Transverse colon (tissue), 4 donors: Measurements from ENCODE around the gene MACO1. TPM values are rescaled to one million over a fixed set of nuclear protein-coding genes. Genes with fewer than 3 reads are reported as not detected.

Source experiments
- DNase-seq: peaks from one replicate; pipeline ENCODE4 v3.0.0-alpha.2; 2019
- H3K27ac ChIP-seq, 4 donors: fragments of 200-600 bp; sonication (generic); 2 replicates each; pipeline ENCODE4 v1.5.1; 2016 to 2018; ENCODE audit warnings: inconsistent platforms in 4 of 4
- H3K27me3 ChIP-seq: fragments of 200-600 bp; sonication (generic); 2 replicates; pipeline ENCODE4 v1.5.1; 2017; ENCODE audit warnings: inconsistent platforms
- H3K36me3 ChIP-seq, 4 donors: fragments of 200-600 bp; sonication (generic); 2 replicates each; pipeline ENCODE4 v1.5.1; 2017 to 2019; ENCODE audit warnings: inconsistent platforms in 4 of 4
- H3K4me1 ChIP-seq, 4 donors: fragments of 200-600 bp; sonication (generic); 2 replicates each; pipeline ENCODE4 v1.5.1; 2017 to 2020; ENCODE audit warnings: inconsistent platforms in 4 of 4
- H3K4me3 ChIP-seq, 4 donors: fragments of 200-600 bp; sonication (generic); 1 replicate in 1 of 4; 2 replicates in 3 of 4; pipeline versions ENCODE4 v1.5.1 to v1.6.1; 2017 to 2019; ENCODE audit warnings: inconsistent platforms in 4 of 4
- H3K9me3 ChIP-seq, 2 donors: fragments of 200-600 bp; sonication (generic); 2 replicates each; pipeline ENCODE4 v1.5.1; 2017 to 2019; ENCODE audit warnings: inconsistent platforms in 2 of 2
- EP300 ChIP-seq: sonication (generic); formaldehyde crosslinking; IDR thresholded peaks from one replicate; pipeline ENCODE4 v1.6.1; 2017; ENCODE audit warnings: antibody characterized with exemption, low read depth
- POLR2A ChIP-seq: fragments of 450-650 bp; IDR thresholded peaks from one replicate; pipeline ENCODE4 v1.6.1; 2016; ENCODE audit warnings: antibody characterized with exemption, mild to moderate bottlenecking, moderate library complexity
- POLR2AphosphoS5 ChIP-seq, 3 donors: sonication (generic); formaldehyde crosslinking; IDR thresholded peaks; one replicate each; pipeline ENCODE4 v1.6.1; 2016; ENCODE audit warnings: antibody characterized with exemption in 3 of 3
- WGBS, 2 donors: methylation state at CpG; one replicate each; pipeline ENCODE4 v1.1.5; 2018; ENCODE audit warnings: low coverage in 1 of 2; 5-methylcytosine and 5-hydroxymethylcytosine counted together
- in situ Hi-C, 4 donors: fragments of 200-750 bp; cut with MboI; loops; one replicate each; pipeline versions ENCODE4 v1.15.0 to v1.15.1; 2017; ENCODE audit warnings: low sequenced_read_pairs in 3 of 4, low pct_ligation_motif_present in 1 of 4, low pct_unique_long_range_greater_than_20kb in 1 of 4
- intact Hi-C: fragments of 100-400 bp; cut with DNase I; formaldehyde crosslinking; loops from one replicate; pipeline ENCODE4 v1.15.1; 2023; ENCODE audit warnings: low total_unique reads
- total RNA-seq, 4 donors: library from RNA; depleted of rRNA; stranded (reverse); fragments of >200 nt; gene quantifications; one replicate each; pipeline ENCODE4 v1.1.0, GENCODE V29; 2016
- TF ChIP-seq, protein P1 (sequence below), 5 experiments: fragments of 200-600 bp in 3 of 5; fragments of 450-650 bp in 2 of 5; sonication (generic) in 3 of 5; IDR thresholded peaks; 1 replicate in 2 of 5; 2 replicates in 3 of 5; pipeline ENCODE4 v1.5.1; 2016 to 2017; ENCODE audit warnings: antibody characterized with exemption in 5 of 5, inconsistent platforms in 3 of 5, mild to moderate bottlenecking in 2 of 5, moderate library complexity in 1 of 5

MACO1 gene
- total RNA-seq, 4 donors from 2014 or later, result 11.3 to 24.9 (median 19.0) TPM

DNA sequence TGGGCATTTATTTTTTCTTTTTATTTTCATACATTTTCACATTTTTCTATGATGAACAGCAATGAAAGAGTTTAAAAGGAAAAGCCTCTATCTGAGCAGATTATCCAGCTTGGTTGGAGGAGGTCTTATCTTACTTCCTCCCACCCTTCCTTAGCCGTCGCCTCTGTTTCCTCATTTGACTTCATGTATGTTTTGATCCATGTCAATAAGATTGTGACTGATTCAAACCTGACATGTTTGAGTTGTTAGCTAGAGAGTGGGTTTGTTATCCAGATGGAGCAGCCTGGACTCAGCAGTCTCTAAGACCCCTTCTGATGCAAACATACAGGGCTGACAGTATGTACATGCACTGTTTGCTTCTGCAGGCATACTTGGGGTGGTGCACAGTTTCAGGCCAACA lies 31.2 kb downstream of the MACO1 start:
- in situ Hi-C loops (no loop called here), intact Hi-C loops (no loop called here)
- DNase-seq, result no peak
- 71 to 79% methylated on average over 2 of the region's 2 CpGs for WGBS, 2 donors
- no peak for TF ChIP-seq EP300
- TF ChIP-seq, protein P1, sequence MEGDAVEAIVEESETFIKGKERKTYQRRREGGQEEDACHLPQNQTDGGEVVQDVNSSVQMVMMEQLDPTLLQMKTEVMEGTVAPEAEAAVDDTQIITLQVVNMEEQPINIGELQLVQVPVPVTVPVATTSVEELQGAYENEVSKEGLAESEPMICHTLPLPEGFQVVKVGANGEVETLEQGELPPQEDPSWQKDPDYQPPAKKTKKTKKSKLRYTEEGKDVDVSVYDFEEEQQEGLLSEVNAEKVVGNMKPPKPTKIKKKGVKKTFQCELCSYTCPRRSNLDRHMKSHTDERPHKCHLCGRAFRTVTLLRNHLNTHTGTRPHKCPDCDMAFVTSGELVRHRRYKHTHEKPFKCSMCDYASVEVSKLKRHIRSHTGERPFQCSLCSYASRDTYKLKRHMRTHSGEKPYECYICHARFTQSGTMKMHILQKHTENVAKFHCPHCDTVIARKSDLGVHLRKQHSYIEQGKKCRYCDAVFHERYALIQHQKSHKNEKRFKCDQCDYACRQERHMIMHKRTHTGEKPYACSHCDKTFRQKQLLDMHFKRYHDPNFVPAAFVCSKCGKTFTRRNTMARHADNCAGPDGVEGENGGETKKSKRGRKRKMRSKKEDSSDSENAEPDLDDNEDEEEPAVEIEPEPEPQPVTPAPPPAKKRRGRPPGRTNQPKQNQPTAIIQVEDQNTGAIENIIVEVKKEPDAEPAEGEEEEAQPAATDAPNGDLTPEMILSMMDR (IDR thresholded peaks at IDR 0.05), result no peak
- TF ChIP-seq POLR2AphosphoS5 (IDR thresholded peaks at IDR 0.05), result no peak
- no peak for TF ChIP-seq POLR2A
- Histone ChIP-seq H3K9me3 (no peaks in the 10 kb centered on the region), H3K4me3 (no peak overlapping the region), H3K4me1 (peaks cover 0 to 28% (median 8%) of the 10 kb centered on the region in 4 donors), H3K27ac (no peak overlapping the region), H3K27me3 (no peaks in the 10 kb centered on the region), H3K36me3 (peaks cover 0 to 6% (median 0%) of the 10 kb centered on the region in 4 donors)

DNA sequence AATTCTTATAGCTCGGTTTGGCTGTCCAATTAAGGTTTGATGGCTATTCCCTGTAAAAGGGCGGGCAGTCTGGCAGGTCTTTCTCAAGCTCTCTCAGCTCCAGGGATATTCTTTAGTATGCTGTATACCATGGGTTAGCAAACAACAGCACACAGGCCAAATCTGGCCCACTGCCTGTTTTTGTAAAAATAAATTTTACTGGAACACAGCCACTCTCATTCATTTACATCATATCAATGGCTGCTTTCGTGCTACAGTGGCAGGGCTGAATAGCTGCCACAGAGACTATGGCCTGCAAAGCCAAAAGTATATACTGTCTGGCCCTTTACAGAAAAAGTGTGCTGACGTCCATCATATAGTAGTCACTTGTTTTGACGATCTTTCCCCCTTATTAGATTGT lies 32.0 kb downstream of the MACO1 start:
- intact Hi-C loops, result no loop called here
- Histone ChIP-seq H3K27me3 (no peaks in the 10 kb centered on the region), H3K9me3 (no peaks in the 10 kb centered on the region), H3K27ac (peak overlapping the region in 1 of 4 donors; percentile 29), H3K4me1 (peaks cover 0 to 35% (median 12%) of the 10 kb centered on the region in 4 donors), H3K4me3 (no peak overlapping the region), H3K36me3 (no peaks in the 10 kb centered on the region)
- TF ChIP-seq, protein P1 (IDR thresholded peaks at IDR 0.05), result no peak
- no peak for TF ChIP-seq POLR2AphosphoS5 (IDR thresholded peaks at IDR 0.05)
- TF ChIP-seq POLR2A, result no peak
- no peak for TF ChIP-seq EP300
- peak; percentile 16 for DNase-seq
- 42 to 60% methylated on average over 2 to 5 of the region's 5 CpGs for WGBS, 2 donors
- in situ Hi-C loops, result no loop called here

DNA sequence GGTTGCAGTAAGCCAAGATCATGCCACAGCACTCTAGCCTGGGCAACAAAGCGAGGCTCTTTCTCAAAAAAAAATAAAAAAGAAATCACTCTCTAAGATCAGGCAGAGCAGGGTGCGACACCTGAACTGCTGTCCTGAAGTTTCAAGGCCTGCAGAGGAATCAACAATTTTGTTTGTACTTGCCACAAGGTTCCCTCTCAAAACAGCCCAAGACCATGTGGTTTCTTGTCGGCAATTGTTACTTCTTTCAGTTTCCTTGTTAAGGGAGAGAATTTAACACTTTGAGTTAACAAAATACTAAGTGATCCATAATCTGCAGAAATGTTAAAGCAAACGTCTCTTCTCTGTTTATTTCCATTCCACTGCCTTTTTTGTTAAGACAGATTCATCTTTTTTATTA lies 36.5 kb downstream of the MACO1 start:
- no peaks in the 10 kb centered on the region for H3K27me3 ChIP-seq
- 65 to 76% methylated on average over 4 of the region's 4 CpGs for WGBS, 2 donors
- H3K9me3 ChIP-seq, result no peaks in the 10 kb centered on the region
- no peaks in the 10 kb centered on the region for H3K36me3 ChIP-seq
- no peak overlapping the region for H3K27ac ChIP-seq
- TF ChIP-seq EP300 (no peak), POLR2AphosphoS5 (IDR thresholded peaks at IDR 0.05) (no peak)
- peaks cover 0 to 24% (median 16%) of the 10 kb centered on the region in 4 donors for H3K4me1 ChIP-seq
- in situ Hi-C loops (no loop called here), intact Hi-C loops (no loop called here)
- H3K4me3 ChIP-seq, result no peak overlapping the region
- DNase-seq, result no peak

DNA sequence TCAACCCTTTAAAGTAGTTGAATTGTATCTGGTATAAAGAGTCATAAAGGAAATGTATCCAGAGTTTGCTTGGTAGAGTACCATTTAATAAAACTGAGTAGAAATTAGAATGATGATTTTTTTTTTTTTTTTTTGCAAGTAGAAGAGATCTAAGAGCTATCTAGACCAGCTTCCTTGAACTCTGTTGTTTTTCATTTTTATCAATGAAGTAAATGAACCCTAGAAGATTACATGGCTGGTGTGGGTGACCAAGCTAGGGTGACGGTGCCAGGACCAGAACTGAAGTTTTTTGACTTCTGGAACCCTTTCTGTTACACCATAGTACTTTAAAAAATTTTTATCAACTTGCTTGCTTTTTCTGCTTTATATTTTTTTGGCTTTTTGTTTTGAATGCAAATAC lies 36.9 kb downstream of the MACO1 start:
- H3K4me3 ChIP-seq, result no peak overlapping the region
- DNase-seq, result no peak
- in situ Hi-C loops, result no loop called here
- peaks cover 0 to 20% (median 14%) of the 10 kb centered on the region in 4 donors for H3K4me1 ChIP-seq
- H3K27ac ChIP-seq, result peak overlapping the region in 1 of 4 donors; percentile 9
- 80% methylated on average over 1 of the region's 1 CpG; no CpG with 5 or more reads in 1 of the 2 donors for WGBS, 2 donors
- H3K36me3 ChIP-seq, result no peaks in the 10 kb centered on the region
- intact Hi-C loops, result no loop called here
- no peaks in the 10 kb centered on the region for H3K27me3 ChIP-seq
- TF ChIP-seq POLR2AphosphoS5 (IDR thresholded peaks at IDR 0.05) (no peak), EP300 (no peak), POLR2A (no peak)
- TF ChIP-seq, protein P1 (IDR thresholded peaks at IDR 0.05), result no peak
- no peaks in the 10 kb centered on the region for H3K9me3 ChIP-seq

DNA sequence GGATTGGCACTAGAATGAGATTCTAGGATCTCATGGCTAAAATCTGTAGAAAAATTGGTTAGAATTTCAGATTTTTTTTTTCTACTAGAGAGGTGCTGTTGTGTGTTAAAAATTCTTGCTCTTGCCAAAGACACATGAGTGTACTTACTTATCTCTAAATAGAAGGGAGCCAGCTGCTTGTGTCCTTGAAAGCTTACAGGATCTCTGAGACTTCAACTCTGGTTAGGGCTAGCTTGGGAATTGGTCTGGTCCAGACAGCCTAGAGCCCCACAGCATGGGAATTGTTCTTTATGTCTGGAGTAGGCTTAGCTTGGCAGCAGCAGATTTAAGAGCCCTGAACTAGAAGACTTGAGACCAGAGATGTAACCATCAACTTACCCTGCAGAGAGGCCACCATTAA lies 37.3 kb downstream of the MACO1 start:
- no peak overlapping the region for H3K4me3 ChIP-seq
- H3K4me1 ChIP-seq, result peaks cover 0 to 16% (median 13%) of the 10 kb centered on the region in 4 donors
- intact Hi-C loops, result no loop called here
- no peaks in the 10 kb centered on the region for H3K27me3 ChIP-seq
- H3K36me3 ChIP-seq, result no peaks in the 10 kb centered on the region
- no peaks in the 10 kb centered on the region for H3K9me3 ChIP-seq
- TF ChIP-seq POLR2A (no peak), POLR2AphosphoS5 (IDR thresholded peaks at IDR 0.05) (no peak), EP300 (no peak)
- TF ChIP-seq, protein P1 (IDR thresholded peaks at IDR 0.05), result no peak
- peak overlapping the region in 1 of 4 donors; percentile 9 for H3K27ac ChIP-seq
- no peak for DNase-seq
- in situ Hi-C loops, result no loop called here
